ENCODE results near the gene SPATA31E1. TPM values are rescaled to one million over a fixed set of nuclear protein-coding genes. Genes with fewer than 3 reads are reported as not detected.
A peak's percentile ranks its signal among the peaks of the same experiment; 100 is the strongest.

SPATA31E1 gene
- total and polyA plus RNA-seq, 7 experiments from 2014 or later: not detected

GRCh38 chr9:87886933-87887505, 4.3 kb downstream of the SPATA31E1 start:
- Histone ChIP-seq H3K36me3 (ENCODE audit: control insufficient read depth in 2 of 3, insufficient read depth in 3 of 3, low read length in 3 of 3) (no peaks in the 10 kb centered on the region), H3K4me1 (ENCODE audit: control insufficient read depth in 2 of 2, insufficient read depth in 2 of 2, low read length in 2 of 2) (no peaks in the 10 kb centered on the region), H3K9me3 (ENCODE audit: control insufficient read depth in 2 of 3, low read length in 3 of 3) (no peaks in the 10 kb centered on the region), H3K27ac (ENCODE audit: low read depth, low read length) (no peak overlapping the region), H3K4me3 (ENCODE audit: low read length) (no peak overlapping the region), H3K27me3 (ENCODE audit: control insufficient read depth in 2 of 2, insufficient read depth in 2 of 2, low read length in 2 of 2) (no peaks in the 10 kb centered on the region)
- ChIA-PET CTCF (no interaction called here), POLR2A (no interaction called here)
- DNase-seq (no peak), ATAC-seq (no peak)
- H3K27ac Mint-ChIP-seq: no peak overlapping the region
- H3K4me3 Mint-ChIP-seq: no peak overlapping the region
- intact Hi-C loops (cut with micrococcal nuclease): no loop called here
- H3K4me1 Mint-ChIP-seq: peaks cover 0 to 5% (median 0%) of the 10 kb centered on the region in 7 donors
- H3K36me3 Mint-ChIP-seq: no peaks in the 10 kb centered on the region
- H3K9me3 Mint-ChIP-seq: no peaks in the 10 kb centered on the region
- peaks cover 0 to 14% (median 0%) of the 10 kb centered on the region in 5 donors for H3K27me3 Mint-ChIP-seq

GRCh38 chr9:87887661-87888480, 5.2 kb downstream of the SPATA31E1 start:
- peaks cover 0 to 5% (median 0%) of the 10 kb centered on the region in 7 donors for H3K4me1 Mint-ChIP-seq
- H3K9me3 ChIP-seq (ENCODE audit: control insufficient read depth in 2 of 3, low read length in 3 of 3): no peaks in the 10 kb centered on the region

GRCh38 chr9:87888501-87888900, 5.8 kb downstream of the SPATA31E1 start:
- intact Hi-C loops (cut with micrococcal nuclease): no loop called here

More at GRCh38 chr9:87887661-87888480, 5.2 kb downstream of the SPATA31E1 start:
- ATAC-seq (no peak), DNase-seq (no peak)
- Histone ChIP-seq H3K4me3 (ENCODE audit: low read length) (no peak overlapping the region), H3K4me1 (ENCODE audit: control insufficient read depth in 2 of 2, insufficient read depth in 2 of 2, low read length in 2 of 2) (no peaks in the 10 kb centered on the region), H3K27ac (ENCODE audit: low read depth, low read length) (no peak overlapping the region), H3K27me3 (ENCODE audit: control insufficient read depth in 2 of 2, insufficient read depth in 2 of 2, low read length in 2 of 2) (no peaks in the 10 kb centered on the region), H3K36me3 (ENCODE audit: control insufficient read depth in 2 of 3, insufficient read depth in 3 of 3, low read length in 3 of 3) (no peaks in the 10 kb centered on the region)
- Mint-ChIP-seq H3K4me3 (no peak overlapping the region), H3K36me3 (no peaks in the 10 kb centered on the region), H3K27me3 (peaks cover 0 to 14% (median 0%) of the 10 kb centered on the region in 5 donors), H3K27ac (no peak overlapping the region), H3K9me3 (no peaks in the 10 kb centered on the region)
- intact Hi-C loops (cut with micrococcal nuclease): no loop called here
- ChIA-PET CTCF (no interaction called here), POLR2A (no interaction called here)

GRCh38 chr9:87889065-87889881, 6.6 kb downstream of the SPATA31E1 start:
- peaks cover 0 to 10% (median 1%) of the 10 kb centered on the region in 11 donors for H3K9me3 Mint-ChIP-seq
- Histone ChIP-seq H3K4me1 (ENCODE audit: control insufficient read depth in 2 of 2, insufficient read depth in 2 of 2, low read length in 2 of 2) (no peaks in the 10 kb centered on the region), H3K36me3 (ENCODE audit: control insufficient read depth in 2 of 3, insufficient read depth in 3 of 3, low read length in 3 of 3) (no peaks in the 10 kb centered on the region), H3K9me3 (ENCODE audit: control insufficient read depth in 2 of 3, low read length in 3 of 3) (no peaks in the 10 kb centered on the region), H3K27ac (ENCODE audit: low read depth, low read length) (no peak overlapping the region), H3K4me3 (ENCODE audit: low read length) (no peak overlapping the region), H3K27me3 (ENCODE audit: control insufficient read depth in 2 of 2, insufficient read depth in 2 of 2, low read length in 2 of 2) (no peaks in the 10 kb centered on the region)
- H3K27me3 Mint-ChIP-seq: peaks cover 0 to 14% (median 1%) of the 10 kb centered on the region in 5 donors
- intact Hi-C loops (cut with micrococcal nuclease): no loop called here
- ChIA-PET POLR2A (no interaction called here), CTCF (no interaction called here)
- H3K36me3 Mint-ChIP-seq: peaks cover 0 to 3% (median 0%) of the 10 kb centered on the region in 5 donors
- no peak overlapping the region for H3K4me3 Mint-ChIP-seq
- ATAC-seq: no peak
- no peak for DNase-seq
- H3K27ac Mint-ChIP-seq: no peak overlapping the region
- H3K4me1 Mint-ChIP-seq: peaks cover 0 to 5% (median 0%) of the 10 kb centered on the region in 7 donors

More at GRCh38 chr9:87888501-87888900, 5.8 kb downstream of the SPATA31E1 start:
- ChIA-PET CTCF (no interaction called here), POLR2A (no interaction called here)
- Mint-ChIP-seq H3K36me3 (no peaks in the 10 kb centered on the region), H3K4me3 (no peak overlapping the region), H3K4me1 (peaks cover 0 to 5% (median 0%) of the 10 kb centered on the region in 7 donors), H3K27me3 (peaks cover 0 to 14% (median 0%) of the 10 kb centered on the region in 5 donors), H3K27ac (no peak overlapping the region), H3K9me3 (peaks cover 0 to 2% (median 0%) of the 10 kb centered on the region in 11 donors)
- H3K9me3 ChIP-seq (ENCODE audit: control insufficient read depth in 2 of 3, low read length in 3 of 3): no peaks in the 10 kb centered on the region
- no peak for DNase-seq
- no peaks in the 10 kb centered on the region for H3K27me3 ChIP-seq (ENCODE audit: control insufficient read depth in 2 of 2, insufficient read depth in 2 of 2, low read length in 2 of 2)
- no peak overlapping the region for H3K4me3 ChIP-seq (ENCODE audit: low read length)
- ATAC-seq: peak; percentile 14
- no peak overlapping the region for H3K27ac ChIP-seq (ENCODE audit: low read depth, low read length)
- no peaks in the 10 kb centered on the region for H3K36me3 ChIP-seq (ENCODE audit: control insufficient read depth in 2 of 3, insufficient read depth in 3 of 3, low read length in 3 of 3)
- no peaks in the 10 kb centered on the region for H3K4me1 ChIP-seq (ENCODE audit: control insufficient read depth in 2 of 2, insufficient read depth in 2 of 2, low read length in 2 of 2)

GRCh38 chr9:87889882-87890252, 7.2 kb downstream of the SPATA31E1 start:
- Histone ChIP-seq H3K4me3 (ENCODE audit: low read length) (no peak overlapping the region), H3K27me3 (ENCODE audit: control insufficient read depth in 2 of 2, insufficient read depth in 2 of 2, low read length in 2 of 2) (no peaks in the 10 kb centered on the region), H3K9me3 (ENCODE audit: control insufficient read depth in 2 of 3, low read length in 3 of 3) (no peaks in the 10 kb centered on the region), H3K27ac (ENCODE audit: low read depth, low read length) (no peak overlapping the region), H3K36me3 (ENCODE audit: control insufficient read depth in 2 of 3, insufficient read depth in 3 of 3, low read length in 3 of 3) (no peaks in the 10 kb centered on the region), H3K4me1 (ENCODE audit: control insufficient read depth in 2 of 2, insufficient read depth in 2 of 2, low read length in 2 of 2) (no peaks in the 10 kb centered on the region)
- ChIA-PET POLR2A (no interaction called here), CTCF (no interaction called here)
- Mint-ChIP-seq H3K4me1 (peaks cover 0 to 5% (median 0%) of the 10 kb centered on the region in 7 donors), H3K27ac (no peak overlapping the region), H3K27me3 (peaks cover 0 to 16% (median 7%) of the 10 kb centered on the region in 5 donors), H3K9me3 (peaks cover 0 to 13% (median 5%) of the 10 kb centered on the region in 11 donors), H3K36me3 (peaks cover 0 to 3% (median 0%) of the 10 kb centered on the region in 5 donors), H3K4me3 (no peak overlapping the region)
- DNase-seq (no peak), ATAC-seq (no peak)
- intact Hi-C loops (cut with micrococcal nuclease): no loop called here

- Histone ChIP-seq H3K27me3 (ENCODE audit: control insufficient read depth in 2 of 2, insufficient read depth in 2 of 2, low read length in 2 of 2) (no peaks in the 10 kb centered on the region), H3K4me1 (ENCODE audit: control insufficient read depth in 2 of 2, insufficient read depth in 2 of 2, low read length in 2 of 2) (no peaks in the 10 kb centered on the region), H3K27ac (ENCODE audit: low read depth, low read length) (no peak overlapping the region), H3K36me3 (ENCODE audit: control insufficient read depth in 2 of 3, insufficient read depth in 3 of 3, low read length in 3 of 3) (no peaks in the 10 kb centered on the region), H3K4me3 (ENCODE audit: low read length) (no peak overlapping the region), H3K9me3 (ENCODE audit: control insufficient read depth in 2 of 3, low read length in 3 of 3) (no peaks in the 10 kb centered on the region)
- intact Hi-C loops (cut with micrococcal nuclease): no loop called here
- H3K27ac Mint-ChIP-seq: no peak overlapping the region
- DNase-seq (no peak), ATAC-seq (no peak)
- CTCF ChIA-PET: no interaction called here
- peaks cover 0 to 13% (median 5%) of the 10 kb centered on the region in 11 donors for H3K9me3 Mint-ChIP-seq
- H3K4me1 Mint-ChIP-seq: peaks cover 0 to 5% (median 0%) of the 10 kb centered on the region in 7 donors
- no peak overlapping the region for H3K4me3 Mint-ChIP-seq
- POLR2A ChIA-PET: no interaction called here
- H3K27me3 Mint-ChIP-seq: peaks cover 0 to 16% (median 7%) of the 10 kb centered on the region in 5 donors
- peaks cover 0 to 3% (median 0%) of the 10 kb centered on the region in 5 donors for H3K36me3 Mint-ChIP-seq
Observed at GRCh38 chr9:87890837-87891236, 8.2 kb downstream of the SPATA31E1 start.

All from naive thymus-derived CD4-positive, alpha-beta T cell (primary cell).